Measurements from ENCODE around the gene PAK1.

Gene PAK1

DNA sequence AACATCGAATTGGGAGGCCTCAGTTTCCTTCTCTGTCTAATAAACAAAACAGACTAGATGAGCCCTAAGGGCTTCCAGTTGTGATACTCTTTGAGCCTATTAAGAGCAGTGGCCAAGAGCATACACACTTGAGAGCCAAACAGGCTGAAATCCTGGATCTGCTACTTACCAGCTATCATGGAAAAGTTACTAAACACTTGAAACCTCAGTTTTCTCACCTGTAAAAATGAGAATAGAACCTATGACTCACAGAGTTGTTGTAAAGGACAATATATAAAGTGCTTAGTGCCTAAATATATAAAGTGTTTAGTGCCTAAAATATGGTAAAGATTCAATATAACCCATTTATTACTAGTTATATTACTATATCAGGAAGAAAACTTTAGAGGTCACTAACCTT, 148.7 kb downstream of the PAK1 start:
- Histone ChIP-seq H3K9ac (ENCODE audit: low read depth, low read length) (no peak overlapping the region), H3K9me3 (ENCODE audit: control insufficient read depth, insufficient read depth, low read length) (no peaks in the 10 kb centered on the region), H3K36me3 (ENCODE audit: insufficient read depth, low read length) (peaks cover 28% of the 10 kb centered on the region), H3K4me1 (ENCODE audit: insufficient read depth, low read length) (no peaks in the 10 kb centered on the region)

DNA sequence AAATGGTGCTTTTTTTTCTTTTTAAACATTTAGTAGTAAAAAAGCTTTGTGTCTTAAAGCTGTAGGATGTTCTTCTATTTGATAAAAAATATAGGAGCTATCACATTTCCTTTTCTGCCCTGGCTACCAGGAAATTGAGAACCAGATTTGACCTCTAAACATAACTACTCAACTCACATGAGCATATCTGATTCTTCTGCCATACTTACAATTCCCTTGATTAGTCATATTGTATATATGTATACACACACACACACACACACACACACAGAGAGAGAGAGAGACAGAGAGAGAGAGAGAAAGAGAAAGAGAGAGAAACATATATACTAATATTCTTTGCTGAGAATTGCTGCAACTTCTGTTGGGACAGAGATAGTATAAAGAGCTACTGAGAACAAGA, 149.4 kb downstream of the PAK1 start:
- Histone ChIP-seq H3K9ac (ENCODE audit: low read depth, low read length) (no peak overlapping the region), H3K36me3 (ENCODE audit: insufficient read depth, low read length) (peaks cover 28% of the 10 kb centered on the region), H3K4me1 (ENCODE audit: insufficient read depth, low read length) (no peaks in the 10 kb centered on the region), H3K9me3 (ENCODE audit: control insufficient read depth, insufficient read depth, low read length) (no peaks in the 10 kb centered on the region)

DNA sequence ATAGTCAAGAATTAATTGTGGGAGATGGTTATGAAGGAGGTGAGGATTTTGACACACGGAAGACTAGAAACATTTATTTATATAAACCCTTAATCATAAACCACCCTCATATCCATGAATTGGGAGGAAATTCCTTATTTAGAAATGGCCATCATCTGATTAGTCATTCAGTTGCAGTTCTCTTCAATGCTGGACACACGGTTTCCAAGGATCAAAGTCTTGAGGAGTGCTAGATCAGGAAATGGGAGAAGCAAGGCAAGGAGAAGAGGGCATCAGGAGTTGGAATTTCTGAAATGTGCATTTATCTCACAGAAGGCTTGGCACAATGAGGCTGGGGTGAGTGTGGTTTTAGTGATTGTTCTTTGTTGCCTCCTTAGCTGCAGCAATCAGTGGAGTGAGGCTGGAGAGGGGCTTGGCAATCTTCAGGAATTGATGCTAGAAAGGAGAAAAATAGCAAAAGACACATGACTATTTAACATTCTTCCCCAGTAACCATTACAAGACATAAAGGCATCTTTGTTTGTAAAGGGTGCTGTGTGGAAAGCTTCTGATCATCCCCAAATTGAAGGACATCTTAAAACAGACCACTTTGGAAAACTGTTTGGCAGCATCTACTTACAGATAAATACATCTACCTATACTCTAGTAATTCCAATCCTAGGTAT, 150.8 kb downstream of the PAK1 start:
- H3K36me3 ChIP-seq (ENCODE audit: insufficient read depth, low read length) = peaks cover 28% of the 10 kb centered on the region
- no peaks in the 10 kb centered on the region for H3K9me3 ChIP-seq (ENCODE audit: control insufficient read depth, insufficient read depth, low read length)
- no peak overlapping the region for H3K9ac ChIP-seq (ENCODE audit: low read depth, low read length)
- no peaks in the 10 kb centered on the region for H3K4me1 ChIP-seq (ENCODE audit: insufficient read depth, low read length)

DNA sequence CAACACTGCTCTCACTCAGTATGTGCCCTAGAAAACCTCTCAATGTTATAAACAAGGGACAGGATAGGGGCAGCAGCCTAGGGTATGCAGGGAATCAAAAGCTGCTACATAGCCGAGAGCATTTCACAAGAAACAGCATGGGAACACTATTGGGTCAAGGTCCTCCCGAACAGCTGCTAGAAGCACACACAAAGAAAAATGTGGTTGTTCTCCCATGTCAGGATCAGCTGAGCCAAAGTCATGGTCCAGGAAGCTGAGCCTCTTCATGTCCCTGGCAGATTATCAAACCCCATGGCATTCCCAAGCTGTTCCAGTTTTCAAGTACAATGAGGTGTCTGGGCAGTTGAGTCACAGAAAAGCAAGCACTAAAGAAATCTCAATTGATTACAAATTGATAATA, 151.4 kb downstream of the PAK1 start:
- H3K9ac ChIP-seq (ENCODE audit: low read depth, low read length) = no peak overlapping the region
- H3K4me1 ChIP-seq (ENCODE audit: insufficient read depth, low read length) = no peaks in the 10 kb centered on the region
- peaks cover 28% of the 10 kb centered on the region for H3K36me3 ChIP-seq (ENCODE audit: insufficient read depth, low read length)
- no peaks in the 10 kb centered on the region for H3K9me3 ChIP-seq (ENCODE audit: control insufficient read depth, insufficient read depth, low read length)

DNA sequence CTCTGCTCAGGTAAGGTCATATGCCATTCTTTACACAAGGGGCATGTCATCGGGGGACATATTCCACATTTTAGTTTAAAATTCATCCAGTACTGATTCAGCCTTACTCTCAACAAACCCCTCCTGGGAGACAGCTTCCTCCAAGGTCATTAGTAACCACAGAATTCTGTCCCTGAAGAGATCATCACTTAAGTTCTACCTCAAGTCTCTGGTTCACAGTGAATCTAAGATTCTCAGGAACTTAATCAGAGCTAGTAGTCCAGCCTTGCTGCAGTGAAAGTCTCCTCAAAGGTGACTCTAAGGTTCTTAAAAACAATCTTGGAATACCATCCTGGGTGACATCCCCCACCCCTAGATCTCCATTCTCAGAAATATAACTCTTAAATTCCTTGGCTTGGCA, 153.5 kb downstream of the PAK1 start:
- H3K36me3 ChIP-seq (ENCODE audit: insufficient read depth, low read length) = peaks cover 20% of the 10 kb centered on the region; the same call in 1 of the 2 replicates
- H3K4me1 ChIP-seq (ENCODE audit: insufficient read depth, low read length) = no peaks in the 10 kb centered on the region
- H3K9me3 ChIP-seq (ENCODE audit: control insufficient read depth, insufficient read depth, low read length) = no peaks in the 10 kb centered on the region
- H3K9ac ChIP-seq (ENCODE audit: low read depth, low read length) = no peak overlapping the region

DNA sequence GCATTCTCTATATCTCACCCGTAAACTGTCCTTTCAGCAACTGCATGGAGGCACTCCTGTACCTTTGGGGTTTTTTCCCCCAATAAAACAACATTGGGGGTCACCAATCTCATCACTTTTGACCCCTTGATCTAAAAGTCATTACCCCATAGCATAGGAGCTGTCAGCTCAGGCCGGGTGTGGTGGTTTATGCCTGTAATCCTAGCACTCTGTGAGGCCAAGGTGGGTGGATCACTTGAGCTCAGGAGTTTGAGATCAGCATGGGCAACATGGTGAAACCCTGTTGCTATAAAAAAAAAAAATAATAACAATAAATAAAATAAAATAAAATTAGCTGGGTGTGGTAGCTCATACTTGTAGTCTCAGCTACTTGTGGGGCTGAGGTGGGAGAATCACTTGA, 155.3 kb downstream of the PAK1 start:
- no peaks in the 10 kb centered on the region for H3K9me3 ChIP-seq (ENCODE audit: control insufficient read depth, insufficient read depth, low read length)
- H3K9ac ChIP-seq (ENCODE audit: low read depth, low read length) = no peak overlapping the region
- no peaks in the 10 kb centered on the region for H3K4me1 ChIP-seq (ENCODE audit: insufficient read depth, low read length)
- H3K36me3 ChIP-seq (ENCODE audit: insufficient read depth, low read length) = peaks cover 16% of the 10 kb centered on the region; the same call in 1 of the 2 replicates

DNA sequence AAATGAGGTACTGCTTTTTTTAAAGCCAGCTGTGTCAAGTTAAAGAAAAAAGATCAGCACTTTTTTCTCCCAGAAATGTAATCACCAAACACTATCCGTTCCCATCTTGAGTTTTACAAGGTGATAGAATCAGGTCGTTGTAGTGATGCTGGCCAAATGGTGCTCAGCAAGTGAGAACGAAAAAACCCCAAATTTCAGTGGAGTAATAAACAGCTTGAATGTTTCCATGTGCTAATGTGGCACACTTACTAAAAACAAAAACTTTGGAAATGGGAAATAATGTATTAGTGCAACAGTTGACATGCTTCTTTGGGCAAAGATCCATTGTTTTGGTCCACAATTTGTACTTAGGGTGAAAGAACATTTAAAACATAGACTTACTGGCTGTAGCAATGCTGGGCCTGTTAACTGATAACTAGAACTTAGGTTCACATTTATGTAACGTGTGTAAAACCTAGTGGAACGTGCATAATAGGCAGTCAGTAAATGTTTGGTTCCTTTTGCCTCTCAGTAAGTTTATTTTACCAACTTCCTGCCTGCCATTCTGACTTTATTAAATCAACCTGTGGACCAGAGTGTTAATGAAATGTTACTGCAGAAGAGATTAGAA, 157.1 kb downstream of the PAK1 start:
- Histone ChIP-seq H3K9me3 (ENCODE audit: control insufficient read depth, insufficient read depth, low read length) (no peaks in the 10 kb centered on the region), H3K36me3 (ENCODE audit: insufficient read depth, low read length) (0 out of 2 replicates have a peak, but pooled peaks cover under 1% of the 10 kb centered on the region), H3K4me1 (ENCODE audit: insufficient read depth, low read length) (no peaks in the 10 kb centered on the region), H3K9ac (ENCODE audit: low read depth, low read length) (no peak overlapping the region)

DNA sequence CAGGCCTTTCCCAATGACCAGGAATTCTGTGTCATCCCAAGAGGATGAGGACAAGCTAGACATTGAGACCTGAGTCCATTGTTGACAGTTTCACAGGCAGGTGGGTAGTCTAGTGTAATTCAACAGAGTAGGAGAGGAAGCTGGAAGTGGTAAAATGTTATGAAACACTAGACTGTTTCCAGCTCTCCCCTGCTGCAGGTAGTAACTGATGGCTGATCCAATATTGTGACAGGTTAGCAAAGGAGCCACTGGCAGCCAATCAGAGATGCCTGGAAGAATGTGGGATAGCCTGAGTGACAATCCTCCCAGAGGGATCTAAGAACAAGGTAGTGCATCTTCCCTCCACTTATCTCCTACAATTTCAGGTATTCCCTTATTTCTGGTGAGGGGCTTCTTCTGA, 161.8 kb downstream of the PAK1 start:
- no peaks in the 10 kb centered on the region for H3K4me1 ChIP-seq (ENCODE audit: insufficient read depth, low read length)
- H3K36me3 ChIP-seq (ENCODE audit: insufficient read depth, low read length) = no peaks in the 10 kb centered on the region
- no peak overlapping the region for H3K9ac ChIP-seq (ENCODE audit: low read depth, low read length)

DNA sequence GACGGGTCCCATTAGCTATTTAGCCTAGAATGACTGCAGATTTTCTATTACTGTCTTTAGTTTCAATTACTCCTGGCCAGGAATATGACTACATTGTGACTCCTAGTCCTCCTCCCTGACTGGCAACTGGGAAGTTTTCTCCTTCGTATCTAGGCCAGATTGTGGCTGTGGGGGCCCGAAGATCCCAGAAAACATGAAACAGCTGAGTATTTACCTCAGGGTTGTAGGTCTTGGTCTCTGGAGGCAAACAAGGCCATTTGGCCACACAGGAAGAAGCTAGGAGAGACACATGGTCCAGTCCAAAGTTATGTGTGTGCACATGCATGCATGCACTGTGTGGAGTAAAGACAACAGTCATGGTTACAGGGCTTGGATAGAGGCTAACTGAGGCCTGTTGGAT, 162.2 kb downstream of the PAK1 start:
- no peaks in the 10 kb centered on the region for H3K9me3 ChIP-seq (ENCODE audit: control insufficient read depth, insufficient read depth, low read length)
- H3K4me1 ChIP-seq (ENCODE audit: insufficient read depth, low read length) = no peaks in the 10 kb centered on the region
- no peak overlapping the region for H3K9ac ChIP-seq (ENCODE audit: low read depth, low read length)
- H3K36me3 ChIP-seq (ENCODE audit: insufficient read depth, low read length) = no peaks in the 10 kb centered on the region

More for the DNA sequence above, 161.8 kb downstream of the PAK1 start:
- H3K9me3 ChIP-seq (ENCODE audit: control insufficient read depth, insufficient read depth, low read length) = no peaks in the 10 kb centered on the region

DNA sequence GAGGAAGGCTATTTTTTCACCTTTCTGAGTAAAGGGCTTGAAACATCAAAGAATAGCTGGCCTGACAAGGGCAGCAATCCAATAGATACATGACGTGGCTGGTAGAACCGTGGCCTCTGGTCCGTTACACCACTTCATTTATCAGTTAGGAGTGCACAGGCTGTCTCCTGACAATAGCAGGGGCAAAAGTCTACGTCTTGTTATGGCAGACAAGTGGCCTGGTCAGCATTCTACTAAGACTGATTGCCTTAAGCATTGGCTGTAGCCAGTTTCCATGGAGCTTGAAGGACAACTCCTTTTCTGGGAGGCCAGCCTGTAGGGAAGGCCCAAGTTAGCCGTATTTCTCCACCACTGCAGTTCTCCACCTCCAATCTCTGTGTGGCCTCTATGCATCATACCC, 163.2 kb downstream of the PAK1 start:
- no peaks in the 10 kb centered on the region for H3K4me1 ChIP-seq (ENCODE audit: insufficient read depth, low read length)
- no peak overlapping the region for H3K9ac ChIP-seq (ENCODE audit: low read depth, low read length)
- H3K36me3 ChIP-seq (ENCODE audit: insufficient read depth, low read length) = no peaks in the 10 kb centered on the region
- no peaks in the 10 kb centered on the region for H3K9me3 ChIP-seq (ENCODE audit: control insufficient read depth, insufficient read depth, low read length)

DNA sequence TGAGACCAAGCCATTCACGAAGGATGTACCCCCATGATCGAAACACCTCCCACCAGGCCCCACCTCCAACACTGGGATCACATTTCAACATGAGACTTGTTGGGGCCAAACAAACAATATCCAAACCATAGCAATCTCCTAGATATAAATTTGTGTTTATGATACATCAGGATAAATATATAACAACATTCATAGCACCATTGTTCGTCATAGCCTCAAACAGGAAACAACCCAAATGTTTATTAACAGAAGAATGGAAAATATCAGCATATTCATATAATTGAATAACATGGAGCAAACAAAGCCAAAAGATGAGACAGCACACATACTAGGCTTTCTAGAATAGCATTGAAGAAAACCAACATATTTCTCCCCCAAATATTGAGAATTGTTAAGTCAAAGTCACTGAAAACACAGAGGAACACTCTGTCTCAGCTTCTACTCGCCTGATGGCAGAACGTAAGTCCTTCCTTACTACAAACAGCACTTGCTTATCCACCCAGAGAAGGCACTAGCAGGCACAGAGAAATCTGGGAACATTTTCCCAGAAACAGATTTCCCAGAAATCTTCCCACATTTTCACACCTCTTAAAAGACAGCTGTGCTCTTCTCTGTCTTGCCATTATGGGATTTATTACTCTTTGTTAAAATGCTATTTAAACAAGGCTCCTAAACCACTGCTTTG, 164.4 kb downstream of the PAK1 start:
- no peak overlapping the region for H3K9ac ChIP-seq (ENCODE audit: low read depth, low read length)
- H3K9me3 ChIP-seq (ENCODE audit: control insufficient read depth, insufficient read depth, low read length) = no peaks in the 10 kb centered on the region
- no peaks in the 10 kb centered on the region for H3K36me3 ChIP-seq (ENCODE audit: insufficient read depth, low read length)
- no peaks in the 10 kb centered on the region for H3K4me1 ChIP-seq (ENCODE audit: insufficient read depth, low read length)

DNA sequence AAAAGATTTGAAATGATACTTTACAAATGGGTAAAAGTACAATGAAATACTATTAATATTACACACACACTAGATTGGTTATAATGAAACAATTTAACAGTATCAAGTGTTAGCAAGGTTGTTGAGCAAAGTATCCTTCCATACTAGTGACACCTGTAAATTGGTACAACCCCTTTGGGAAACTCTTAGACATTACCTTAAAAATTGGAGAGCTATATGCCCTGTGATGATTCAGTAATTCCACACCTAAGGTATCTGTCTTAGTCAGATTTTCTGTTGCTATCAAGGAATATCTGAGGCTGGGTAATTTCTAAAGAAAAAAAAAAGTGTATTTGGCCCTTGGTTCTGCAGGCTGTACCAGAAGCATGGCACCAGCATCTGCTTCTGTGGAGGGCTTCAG, 165.1 kb downstream of the PAK1 start:
- Histone ChIP-seq H3K4me1 (ENCODE audit: insufficient read depth, low read length) (no peaks in the 10 kb centered on the region), H3K9ac (ENCODE audit: low read depth, low read length) (no peak overlapping the region), H3K9me3 (ENCODE audit: control insufficient read depth, insufficient read depth, low read length) (no peaks in the 10 kb centered on the region), H3K36me3 (ENCODE audit: insufficient read depth, low read length) (no peaks in the 10 kb centered on the region)

DNA sequence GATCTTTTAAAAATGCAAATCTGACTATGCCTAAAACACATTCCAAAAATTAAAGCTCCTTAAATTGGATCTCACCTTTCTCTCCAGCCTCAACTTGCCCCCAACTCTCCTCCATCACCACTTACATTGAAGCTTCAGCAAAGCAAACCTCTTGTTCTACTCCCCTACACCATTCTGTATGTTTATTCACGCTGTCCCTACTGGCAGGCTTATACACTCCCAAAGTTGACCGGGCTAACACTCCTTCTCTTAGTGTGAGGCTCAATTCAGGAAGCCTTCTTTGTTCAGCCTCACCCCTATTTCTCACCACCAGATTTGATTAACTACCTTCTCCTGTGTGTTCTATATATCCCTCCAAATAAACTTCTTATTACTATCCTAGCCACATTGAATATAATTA, 170.6 kb downstream of the PAK1 start:
- no peaks in the 10 kb centered on the region for H3K36me3 ChIP-seq (ENCODE audit: insufficient read depth, low read length)
- H3K4me1 ChIP-seq (ENCODE audit: insufficient read depth, low read length) = no peaks in the 10 kb centered on the region
- H3K9ac ChIP-seq (ENCODE audit: low read depth, low read length) = no peak overlapping the region
- H3K9me3 ChIP-seq (ENCODE audit: control insufficient read depth, insufficient read depth, low read length) = no peaks in the 10 kb centered on the region

DNA sequence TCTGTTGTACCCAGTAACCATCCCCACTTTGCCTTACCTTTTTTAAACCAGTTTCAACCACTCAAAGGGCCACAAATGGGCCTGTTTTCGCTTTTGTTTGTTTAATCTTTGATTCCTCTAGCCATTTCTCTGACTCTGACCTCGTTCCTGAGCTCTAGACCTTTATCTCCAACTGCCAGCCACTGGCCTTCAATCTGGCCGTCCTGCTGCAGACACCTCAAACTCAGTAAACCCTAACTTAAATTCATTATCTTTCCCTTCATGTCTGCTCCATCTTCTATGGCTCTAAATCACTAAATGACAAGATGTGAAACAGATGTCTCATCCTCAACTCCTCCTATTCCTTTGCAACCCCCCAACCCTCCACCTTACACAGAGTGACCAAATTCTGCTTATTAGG, 171.1 kb downstream of the PAK1 start:
- Histone ChIP-seq H3K9ac (ENCODE audit: low read depth, low read length) (no peak overlapping the region), H3K9me3 (ENCODE audit: control insufficient read depth, insufficient read depth, low read length) (no peaks in the 10 kb centered on the region), H3K4me1 (ENCODE audit: insufficient read depth, low read length) (no peaks in the 10 kb centered on the region), H3K36me3 (ENCODE audit: insufficient read depth, low read length) (no peaks in the 10 kb centered on the region)

DNA sequence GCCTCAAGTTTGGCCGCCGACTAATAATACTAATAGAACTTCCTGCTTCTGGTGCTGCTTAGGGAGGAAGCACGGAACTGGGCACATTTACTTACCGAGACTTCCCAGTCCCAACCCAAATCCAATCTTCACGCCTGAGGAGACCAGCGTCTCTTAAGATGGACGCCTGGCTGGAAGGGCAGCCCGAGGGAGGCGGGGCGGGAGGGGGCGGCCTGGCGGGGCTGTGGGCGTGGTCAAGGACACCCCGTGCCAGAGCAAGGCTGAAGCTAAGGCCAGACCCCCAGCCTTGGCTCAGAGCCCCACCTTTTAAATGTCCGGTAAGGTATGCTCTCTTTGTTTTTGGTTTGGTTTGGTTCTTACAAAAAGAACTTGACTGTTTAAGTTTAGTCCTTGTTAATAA, 172.4 kb downstream of the PAK1 start, which contains the start of gene GDPD4:
TSS of gene GDPD4 (minus strand) at position 177 of the 400 bp plus-strand sequence. CDS start 16,549 bp downstream, outside the sequence.
- Histone ChIP-seq H3K4me1 (ENCODE audit: insufficient read depth, low read length) (no peaks in the 10 kb centered on the region), H3K36me3 (ENCODE audit: insufficient read depth, low read length) (no peaks in the 10 kb centered on the region), H3K9me3 (ENCODE audit: control insufficient read depth, insufficient read depth, low read length) (no peaks in the 10 kb centered on the region), H3K9ac (ENCODE audit: low read depth, low read length) (no peak within 1 kb of the TSS)

Data from ES-I3 (cell line).